Raji (cell line): Measurements from ENCODE around the gene PAPLN.

Experiments used
- POLR2A ChIP-seq: IDR thresholded peaks from 2 replicates; pipeline ENCODE4 v1.6.1; 2011; ENCODE audit warnings: low read depth, low read length, control low read depth; ENCODE audit not compliant: insufficient read depth

The PAPLN gene

GRCh38 chr14:73250317-73250713 is 13.0 kb downstream of the PAPLN start:
- no peak for TF ChIP-seq POLR2A

GRCh38 chr14:73250781-73251500 is 13.6 kb downstream of the PAPLN start:
- TF ChIP-seq POLR2A, result no peak

GRCh38 chr14:73251516-73252215 is 14.4 kb downstream of the PAPLN start:
- no peak for TF ChIP-seq POLR2A

GRCh38 chr14:73252491-73253322 is 15.4 kb downstream of the PAPLN start:
- TF ChIP-seq POLR2A, result no peak

GRCh38 chr14:73253323-73253610 is 16.0 kb downstream of the PAPLN start:
- TF ChIP-seq POLR2A, result no peak

- no peak for TF ChIP-seq POLR2A
These were observed 16.4 kb downstream of the PAPLN start for GRCh38 chr14:73253721-73254120.

- no peak for TF ChIP-seq POLR2A
These were observed 17.1 kb downstream of the PAPLN start for GRCh38 chr14:73254247-73255004.

GRCh38 chr14:73255005-73255400 is 17.7 kb downstream of the PAPLN start:
- TF ChIP-seq POLR2A, result no peak

GRCh38 chr14:73255693-73256225 is 18.5 kb downstream of the PAPLN start:
- no peak for TF ChIP-seq POLR2A

- TF ChIP-seq POLR2A, result no peak
These were observed 20.8 kb downstream of the PAPLN start for GRCh38 chr14:73258076-73258475.

GRCh38 chr14:73258845-73259611 is 21.7 kb downstream of the PAPLN start:
- TF ChIP-seq POLR2A, result no peak

GRCh38 chr14:73259837-73260236 is 22.5 kb downstream of the PAPLN start:
- no peak for TF ChIP-seq POLR2A

GRCh38 chr14:73260574-73260973 is 23.3 kb downstream of the PAPLN start:
- TF ChIP-seq POLR2A, result no peak

- TF ChIP-seq POLR2A, result no peak
These were observed 23.8 kb downstream of the PAPLN start for GRCh38 chr14:73261075-73261474.
